ACC112 (cell line): ENCODE results near the gene MIOX.

Experiments used
- H2AFZ ChIP-seq: fragments of 200-600 bp; sonication (generic); one replicate; pipeline ENCODE4 v1.6.0; 2017; ENCODE audit warnings: antibody characterized with exemption, low read length; ENCODE audit not compliant: unreplicated experiment
- H3K27ac ChIP-seq: fragments of 200-600 bp; sonication (generic); 2 replicates; pipeline ENCODE4 v1.5.1; 2014; ENCODE audit warnings: low read depth, mild to moderate bottlenecking, antibody characterized with exemption, low read length, moderate library complexity
- H3K27me3 ChIP-seq: fragments of 200-600 bp; sonication (generic); 2 replicates; pipeline ENCODE4 v1.6.1; 2014; ENCODE audit warnings: mild to moderate bottlenecking, antibody characterized with exemption, low read length, moderate library complexity, mixed read lengths; ENCODE audit not compliant: insufficient read depth
- H3K36me3 ChIP-seq: fragments of 200-600 bp; sonication (generic); 2 replicates; pipeline ENCODE4 v1.6.1; 2016; ENCODE audit warnings: mild to moderate bottlenecking, antibody characterized with exemption, low read length, moderate library complexity, mixed read lengths; ENCODE audit not compliant: insufficient read depth
- H3K4me1 ChIP-seq: fragments of 200-600 bp; sonication (generic); one replicate; pipeline ENCODE4 v1.6.1; 2016; ENCODE audit warnings: low read length, mixed read lengths; ENCODE audit not compliant: insufficient read depth, unreplicated experiment, control insufficient read depth
- H3K4me3 ChIP-seq: fragments of 200-600 bp; sonication (generic); 2 replicates; pipeline ENCODE4 v1.5.1; 2014; ENCODE audit warnings: mild to moderate bottlenecking, low read depth, low read length
- H3K79me2 ChIP-seq: fragments of 200-600 bp; sonication (generic); one replicate; pipeline ENCODE4 v1.6.0; 2016; ENCODE audit warnings: low read length; ENCODE audit not compliant: control insufficient read depth, unreplicated experiment, insufficient read depth

Gene MIOX

DNA sequence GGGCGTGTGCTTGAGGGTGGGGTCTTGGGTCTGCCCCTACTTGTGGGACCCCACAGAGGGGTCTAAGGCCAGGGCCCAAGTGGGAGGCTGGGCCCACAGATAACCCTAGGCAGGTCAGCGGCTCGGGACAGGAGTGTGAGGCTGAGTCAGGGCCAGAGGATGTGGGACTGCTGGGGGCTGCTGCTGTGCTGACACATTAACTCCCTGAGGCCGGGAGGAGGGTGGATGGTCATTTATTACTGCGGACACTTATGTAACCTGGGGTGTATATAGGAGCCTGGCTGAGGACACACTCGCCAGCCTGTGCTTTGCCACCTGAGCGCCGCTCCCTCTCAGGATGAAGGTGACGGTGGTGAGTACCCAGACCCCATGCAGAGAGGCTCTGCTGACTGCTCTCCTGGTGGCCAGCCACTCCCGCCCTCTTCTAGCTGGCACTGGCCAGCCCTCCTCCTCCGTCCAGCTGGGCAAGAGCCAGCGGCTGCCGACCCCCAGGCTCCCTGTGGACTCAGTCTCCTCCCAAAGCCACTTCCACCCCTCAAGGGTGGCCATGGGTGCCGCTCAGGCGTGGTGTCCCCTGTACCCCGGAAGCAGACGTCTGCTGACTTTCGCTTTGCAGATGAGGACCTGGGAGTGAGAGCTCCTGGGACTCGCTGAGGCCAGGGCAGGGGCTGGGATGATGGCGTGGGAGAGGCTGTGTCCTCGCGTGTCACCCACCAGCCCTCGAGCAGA lies at the start of gene MIOX:
TSS of gene MIOX (plus strand) at position 299 of the 729 bp plus-strand sequence. CDS start at position 338, 39 bp downstream.
- H3K79me2 ChIP-seq = no peaks in the 10 kb centered on the region
- H3K4me3 ChIP-seq = no peak within 1 kb of the TSS
- peaks cover 5% of the 10 kb centered on the region for H3K27me3 ChIP-seq
- no peaks in the 10 kb centered on the region for H3K36me3 ChIP-seq
- no peaks in the 10 kb centered on the region for H3K4me1 ChIP-seq
- H2AFZ ChIP-seq = no peak within 1 kb of the TSS
- no peak within 1 kb of the TSS for H3K27ac ChIP-seq

DNA sequence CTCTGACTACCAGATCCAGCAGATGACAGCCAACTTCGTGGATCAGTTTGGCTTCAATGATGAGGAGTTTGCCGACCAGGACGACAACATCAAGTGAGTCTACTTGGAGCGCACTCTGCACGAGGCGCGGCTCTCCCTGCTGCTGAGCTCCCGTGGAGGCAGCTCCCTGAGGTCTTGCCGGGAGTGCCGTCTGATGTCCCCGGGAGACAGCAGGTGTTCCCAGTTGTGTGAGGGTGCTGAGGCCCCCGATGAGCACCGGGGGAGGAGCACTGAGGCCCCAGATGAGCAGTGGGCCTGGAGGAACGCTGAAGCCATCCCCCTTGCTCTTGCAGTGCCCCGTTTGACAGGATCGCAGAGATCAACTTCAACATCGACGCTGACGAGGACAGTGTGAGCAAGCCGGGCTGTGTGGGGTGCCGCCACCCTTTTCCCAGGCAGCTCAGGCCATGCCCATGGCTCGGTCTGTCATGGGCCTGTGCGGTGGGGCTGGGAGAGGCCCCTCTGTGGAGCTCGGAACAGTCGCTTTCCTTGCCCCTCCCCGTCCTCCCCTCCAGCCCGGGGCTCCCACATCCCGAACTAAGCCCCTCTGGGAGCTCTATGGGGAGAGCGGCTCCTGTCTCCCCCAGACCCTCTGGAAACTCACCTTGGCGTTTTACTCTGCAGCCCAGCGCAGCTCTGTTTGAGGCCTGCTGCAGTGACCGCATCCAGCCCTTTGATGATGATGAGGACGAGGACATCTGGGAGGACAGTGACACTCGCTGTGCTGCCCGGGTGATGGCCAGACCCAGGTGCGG lies 49.0 kb upstream of the MIOX start:
- Histone ChIP-seq H2AFZ (no peak overlapping the region), H3K4me3 (no peak overlapping the region), H3K4me1 (no peaks in the 10 kb centered on the region), H3K27ac (no peak overlapping the region), H3K79me2 (no peaks in the 10 kb centered on the region), H3K27me3 (no peaks in the 10 kb centered on the region), H3K36me3 (no peaks in the 10 kb centered on the region)

DNA sequence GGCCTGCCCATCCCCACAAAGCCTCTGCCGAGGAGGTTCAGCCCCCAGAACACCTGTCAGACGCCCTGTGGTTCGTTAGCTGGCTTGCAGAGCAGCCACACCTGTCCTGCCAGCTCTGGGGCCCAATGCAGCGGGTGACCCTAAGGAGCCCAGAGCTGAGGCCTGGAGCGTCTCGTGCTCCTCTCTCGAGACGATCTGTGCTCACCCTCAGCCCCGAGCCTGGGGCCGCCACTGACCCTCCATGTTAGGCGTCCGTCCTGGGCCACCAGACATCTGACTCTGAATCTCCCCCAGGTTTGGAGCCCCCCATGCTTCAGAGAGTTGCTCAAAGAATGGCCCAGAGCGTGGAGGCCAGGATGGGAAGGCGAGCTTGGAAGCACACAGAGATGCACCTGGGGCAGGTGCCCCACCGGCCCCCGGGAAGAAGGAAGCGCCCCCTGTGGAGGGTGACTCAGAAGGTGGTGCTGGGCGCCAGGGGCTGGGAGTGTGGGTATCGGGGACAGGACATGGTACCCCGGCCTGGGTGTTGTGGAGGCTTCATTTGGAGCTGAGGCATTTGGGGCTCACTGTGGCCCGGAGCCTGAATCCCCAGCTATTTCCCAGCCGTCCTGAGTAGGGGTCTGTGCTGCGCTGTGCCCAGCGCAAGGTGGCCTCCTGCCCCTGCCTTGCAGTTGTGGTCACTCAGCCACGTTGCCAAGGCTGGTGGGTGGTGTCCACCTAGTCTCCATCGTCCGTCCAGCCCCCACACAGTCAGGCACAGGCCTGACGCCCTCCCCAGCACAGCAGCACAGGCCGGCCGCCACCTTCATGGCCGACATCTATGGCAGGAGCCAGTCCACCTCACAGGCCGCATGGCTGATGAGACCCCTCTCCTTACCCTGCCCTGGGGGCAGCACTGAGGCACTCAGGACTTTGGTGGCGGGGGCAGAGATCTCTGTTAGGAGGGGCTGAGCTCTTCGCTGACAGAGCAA lies 48.1 kb upstream of the MIOX start:
- no peak overlapping the region for H2AFZ ChIP-seq
- no peaks in the 10 kb centered on the region for H3K36me3 ChIP-seq

GRCh38 chr22:50439314-50439870 lies 47.3 kb upstream of the MIOX start:
- Histone ChIP-seq H3K36me3 (no peaks in the 10 kb centered on the region), H3K79me2 (no peaks in the 10 kb centered on the region), H3K4me1 (peaks cover 4% of the 10 kb centered on the region), H2AFZ (no peak overlapping the region), H3K4me3 (no peak overlapping the region), H3K27ac (no peak overlapping the region), H3K27me3 (no peaks in the 10 kb centered on the region)

More for the DNA sequence above, 48.1 kb upstream of the MIOX start:
- no peaks in the 10 kb centered on the region for H3K79me2 ChIP-seq
- H3K27me3 ChIP-seq = no peaks in the 10 kb centered on the region
- no peak overlapping the region for H3K4me3 ChIP-seq
- no peak overlapping the region for H3K27ac ChIP-seq
- no peaks in the 10 kb centered on the region for H3K4me1 ChIP-seq

- no peaks in the 10 kb centered on the region for H3K79me2 ChIP-seq
- no peak overlapping the region for H3K27ac ChIP-seq
- no peak overlapping the region for H3K4me3 ChIP-seq
- no peaks in the 10 kb centered on the region for H3K36me3 ChIP-seq
- no peaks in the 10 kb centered on the region for H3K27me3 ChIP-seq
- no peak overlapping the region for H2AFZ ChIP-seq
- peaks cover 4% of the 10 kb centered on the region for H3K4me1 ChIP-seq
Measured at GRCh38 chr22:50439871-50440331, 46.8 kb upstream of the MIOX start.

- H3K4me1 ChIP-seq = peaks cover 4% of the 10 kb centered on the region
- H3K27me3 ChIP-seq = no peaks in the 10 kb centered on the region
- no peak overlapping the region for H3K27ac ChIP-seq
- no peaks in the 10 kb centered on the region for H3K79me2 ChIP-seq
- H2AFZ ChIP-seq = no peak overlapping the region
- H3K36me3 ChIP-seq = no peaks in the 10 kb centered on the region
- H3K4me3 ChIP-seq = no peak overlapping the region
Measured at GRCh38 chr22:50440544-50441249, 46.0 kb upstream of the MIOX start.

DNA sequence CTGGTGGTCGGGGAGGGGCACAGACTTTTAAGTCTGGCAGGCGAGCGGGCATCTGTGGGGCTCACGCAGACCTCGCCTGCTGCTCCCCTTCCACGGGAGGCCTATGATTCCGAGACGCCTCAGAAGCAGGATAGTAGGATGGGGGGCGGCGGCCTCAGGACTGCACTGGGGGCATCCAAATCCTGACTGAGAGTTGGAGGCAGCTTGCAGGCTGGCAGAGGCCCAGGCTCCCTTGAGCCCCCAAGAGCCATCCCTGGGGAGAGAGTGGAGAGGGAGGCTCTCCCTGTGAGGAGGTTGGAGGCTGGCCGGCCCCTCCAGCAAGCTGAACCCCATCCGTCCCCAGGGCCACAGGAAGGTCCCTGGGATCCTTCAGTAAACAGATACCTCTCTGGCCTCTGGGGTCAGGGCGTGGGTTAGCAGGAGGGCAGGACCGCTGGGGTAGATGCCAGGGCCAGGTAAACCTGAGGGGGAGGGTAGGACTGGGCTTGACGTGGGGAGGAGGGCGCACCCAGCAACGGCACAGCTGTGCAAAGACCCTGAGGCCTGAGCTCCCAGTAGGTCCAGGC lies 45.1 kb upstream of the MIOX start:
- no peak overlapping the region for H3K27ac ChIP-seq
- H3K27me3 ChIP-seq = no peaks in the 10 kb centered on the region
- H3K4me3 ChIP-seq = no peak overlapping the region
- H3K4me1 ChIP-seq = peaks cover 4% of the 10 kb centered on the region
- H2AFZ ChIP-seq = no peak overlapping the region
- no peaks in the 10 kb centered on the region for H3K79me2 ChIP-seq
- no peaks in the 10 kb centered on the region for H3K36me3 ChIP-seq

- Histone ChIP-seq H3K36me3 (no peaks in the 10 kb centered on the region), H3K27me3 (no peaks in the 10 kb centered on the region), H3K4me3 (no peak overlapping the region), H3K79me2 (no peaks in the 10 kb centered on the region), H3K27ac (no peak overlapping the region), H3K4me1 (peaks cover 4% of the 10 kb centered on the region), H2AFZ (no peak overlapping the region)
Measured at GRCh38 chr22:50443197-50443596, 43.5 kb upstream of the MIOX start.

GRCh38 chr22:50443801-50444625 lies 42.6 kb upstream of the MIOX start:
- H3K79me2 ChIP-seq = no peaks in the 10 kb centered on the region
- peaks cover 4% of the 10 kb centered on the region for H3K4me1 ChIP-seq
- H3K4me3 ChIP-seq = no peak overlapping the region
- H3K27ac ChIP-seq = no peak overlapping the region
- H2AFZ ChIP-seq = no peak overlapping the region
- no peaks in the 10 kb centered on the region for H3K36me3 ChIP-seq
- H3K27me3 ChIP-seq = no peaks in the 10 kb centered on the region
